SHP77 treated with DMSO at 0.1 percent for 48 hours (cell line): ENCODE results near the gene ALLC.
A peak's percentile ranks its signal among the peaks of the same experiment; 100 is the strongest.

Experiments used
- DNase-seq: peaks from one replicate; lab custom pipeline; 2025; lab: John Stamatoyannopoulos, UW

The ALLC gene

GRCh38 chr2:3725458-3726250, 67.7 kb downstream of the ALLC start:
- DNase-seq, result no peak

- no peak for DNase-seq
These were observed 68.5 kb downstream of the ALLC start for GRCh38 chr2:3726511-3726910.

- DNase-seq, result no peak
These were observed 69.5 kb downstream of the ALLC start for GRCh38 chr2:3727397-3728045.

GRCh38 chr2:3728104-3729054, 70.4 kb downstream of the ALLC start:
- peak; percentile 19 for DNase-seq

DNA sequence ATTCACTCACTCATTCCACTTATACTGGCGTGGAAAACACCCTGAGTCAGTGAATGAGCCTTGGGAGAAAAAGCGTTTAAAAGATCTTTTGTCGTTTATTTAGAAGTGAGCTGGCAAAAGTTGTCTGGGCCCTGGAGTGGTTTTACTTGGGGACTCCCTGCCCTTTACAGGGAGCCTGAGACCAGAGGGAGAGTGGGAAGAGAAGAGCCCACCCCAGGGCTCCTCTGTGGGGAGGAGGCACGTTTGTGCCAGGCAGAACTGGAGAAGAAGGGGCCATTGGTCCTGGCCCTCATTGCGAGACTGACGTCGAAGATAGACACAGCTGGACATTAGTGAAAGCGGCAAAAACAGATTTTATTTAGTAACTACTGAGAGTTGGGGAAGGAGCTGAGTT, 71.1 kb downstream of the ALLC start:
- no peak for DNase-seq

GRCh38 chr2:3729786-3730185, 71.8 kb downstream of the ALLC start:
- DNase-seq, result no peak

DNA sequence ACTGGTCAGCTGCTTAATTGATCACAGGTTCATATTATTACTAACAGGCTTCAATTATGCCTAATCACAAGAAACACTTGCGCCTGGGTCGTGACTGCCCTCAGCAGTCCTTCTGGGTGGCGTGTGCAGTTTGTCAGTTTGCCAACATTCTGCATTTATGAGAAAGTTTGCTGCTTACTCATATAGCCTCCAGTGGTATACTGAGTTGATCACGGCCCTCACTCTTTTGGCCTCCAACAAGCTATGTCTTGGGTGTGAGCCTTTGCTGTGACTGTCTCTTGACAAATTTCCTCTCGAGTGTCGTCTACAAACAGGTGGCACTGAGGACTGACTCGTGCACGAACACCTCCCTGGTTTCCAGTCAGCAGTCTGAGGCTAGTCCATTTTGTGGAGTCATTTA, 72.6 kb downstream of the ALLC start:
- DNase-seq, result no peak

- DNase-seq, result no peak
These were observed 73.8 kb downstream of the ALLC start for GRCh38 chr2:3731829-3732228.

- no peak for DNase-seq
These were observed 78.1 kb downstream of the ALLC start for GRCh38 chr2:3736112-3736511.

GRCh38 chr2:3737128-3737527, 79.1 kb downstream of the ALLC start:
- no peak for DNase-seq

GRCh38 chr2:3738454-3738853, 80.5 kb downstream of the ALLC start:
- peak; percentile 41 for DNase-seq

GRCh38 chr2:3739313-3739712, 81.3 kb downstream of the ALLC start:
- DNase-seq, result no peak

GRCh38 chr2:3741396-3741795, 83.4 kb downstream of the ALLC start:
- DNase-seq, result no peak

- DNase-seq, result no peak
These were observed 84.0 kb downstream of the ALLC start for GRCh38 chr2:3741867-3742602.

- DNase-seq, result no peak
These were observed 84.9 kb downstream of the ALLC start for GRCh38 chr2:3742743-3743508.

DNA sequence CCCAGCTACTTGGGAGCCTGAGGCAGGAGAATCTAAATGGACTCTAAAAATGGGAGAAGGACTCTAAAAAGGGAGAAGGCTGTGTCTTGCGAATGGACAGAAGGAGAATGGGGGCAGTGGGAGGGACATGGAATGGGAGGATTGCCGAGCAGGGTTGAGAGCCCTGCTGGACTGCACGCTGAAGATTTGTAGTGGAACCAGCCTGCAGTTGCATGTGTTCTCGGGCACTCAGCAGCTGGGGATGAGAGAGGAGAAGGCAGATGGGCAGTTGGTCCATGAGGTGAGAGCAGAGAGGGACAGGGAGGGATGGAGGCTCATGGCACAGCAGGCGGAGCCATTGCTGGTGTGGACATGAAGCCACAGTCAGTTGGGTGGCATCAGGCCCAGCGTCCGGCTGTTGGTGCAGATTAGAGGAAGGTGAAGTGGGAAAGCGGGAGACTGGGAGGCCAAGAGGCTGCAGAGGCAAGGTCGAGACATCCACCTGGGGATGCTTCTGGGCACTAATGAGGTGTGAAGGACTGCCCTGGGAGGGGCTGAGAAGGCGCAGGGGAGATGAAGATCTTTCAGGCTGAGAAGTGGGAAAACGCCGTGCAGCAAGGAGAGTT, 86.1 kb downstream of the ALLC start:
- DNase-seq, result no peak

DNA sequence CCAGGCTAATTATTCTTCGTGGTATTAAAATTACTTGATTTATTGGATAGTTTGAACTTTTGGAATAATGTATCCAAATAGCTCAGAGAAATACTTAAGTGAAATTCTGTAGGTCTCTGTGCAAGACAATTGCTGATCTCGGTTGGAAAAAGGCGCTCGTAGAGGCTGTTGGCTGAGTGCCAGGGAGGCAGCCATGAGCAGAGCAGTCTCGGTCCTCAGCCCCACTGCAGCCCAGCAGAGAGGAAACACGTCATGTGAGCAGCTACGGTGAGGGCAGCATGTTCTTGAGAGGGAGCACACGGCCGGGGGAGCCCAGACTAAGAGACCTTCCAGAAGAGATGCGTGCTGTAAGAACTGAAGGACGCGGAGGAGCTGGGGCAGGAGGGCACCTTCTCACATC, 87.9 kb downstream of the ALLC start:
- peak; percentile 39 for DNase-seq

DNA sequence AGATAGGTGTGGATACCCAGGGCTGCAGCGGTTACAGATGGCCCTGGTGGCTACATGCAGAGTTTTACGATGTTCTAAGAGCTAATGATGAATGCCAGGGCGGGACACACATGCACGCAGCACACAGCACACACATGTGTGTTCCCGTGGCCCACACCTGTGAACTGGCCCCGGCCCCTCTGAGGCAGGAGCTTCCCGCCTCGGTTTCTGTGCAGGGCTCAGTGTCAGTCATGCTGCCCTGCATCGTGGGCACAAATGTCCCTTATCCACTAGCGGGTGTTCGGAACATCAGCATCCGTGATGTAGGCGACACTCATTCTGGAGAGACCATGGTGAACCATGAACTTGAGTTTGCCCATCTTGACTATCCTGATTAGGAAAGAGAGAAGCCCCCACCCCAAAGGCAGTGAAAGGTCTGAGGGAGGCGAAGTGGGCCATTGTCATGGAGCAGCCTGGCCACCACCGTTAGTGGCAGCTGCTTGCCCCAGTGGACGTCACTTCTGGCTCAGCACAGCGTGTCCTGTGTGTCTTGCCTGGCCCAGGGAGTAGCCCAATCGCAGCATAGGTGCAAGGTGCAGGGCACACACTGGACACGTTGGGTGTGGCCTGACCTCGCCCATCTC, 89.1 kb downstream of the ALLC start:
- DNase-seq, result no peak

- no peak for DNase-seq
These were observed 89.8 kb downstream of the ALLC start for GRCh38 chr2:3747826-3748225.

DNA sequence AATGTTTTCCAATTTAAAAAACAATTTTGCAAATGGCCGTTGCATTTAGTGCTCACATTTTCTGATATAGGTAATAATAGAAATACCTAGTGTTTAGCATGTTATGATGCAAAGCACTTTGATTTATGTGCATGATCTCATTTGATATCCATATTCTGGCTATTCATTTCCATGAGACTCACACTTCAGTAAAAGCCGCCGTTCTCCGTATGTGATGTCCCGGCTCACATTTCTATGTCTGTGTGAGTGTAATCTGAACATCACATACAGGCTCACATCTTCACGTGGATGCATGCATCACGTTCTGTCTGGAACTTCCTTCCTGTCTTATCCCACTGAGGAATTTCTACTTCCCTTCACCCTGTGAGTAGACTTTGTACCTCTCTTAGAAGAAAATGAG, 91.2 kb downstream of the ALLC start:
- no peak for DNase-seq
